SU-DHL-6 (cell line): ENCODE measurements around the gene RHOBTB3.

ENCODE experiments used
- H2AFZ ChIP-seq: fragments of 200-600 bp; sonication (generic); 2 replicates; pipeline ENCODE4 v1.6.1; 2014; ENCODE audit warnings: low read depth, mild to moderate bottlenecking, moderate library complexity, mixed read lengths, antibody characterized with exemption, low read length; ENCODE audit not compliant: severe bottlenecking
- H3F3A ChIP-seq: fragments of 200-600 bp; shearing (Covaris generic); 2 replicates; pipeline ENCODE4 v1.6.0; 2016; ENCODE audit warnings: antibody characterized with exemption, mild to moderate bottlenecking; ENCODE audit not compliant: insufficient read depth
- H3K27ac ChIP-seq: fragments of 200-600 bp; sonication (generic); 2 replicates; pipeline ENCODE4 v1.5.1; 2016; ENCODE audit warnings: low read depth, mild to moderate bottlenecking, low read length, moderate library complexity, mixed read lengths
- H3K27me3 ChIP-seq: fragments of 200-600 bp; sonication (generic), shearing (Covaris generic); 2 replicates; pipeline ENCODE4 v1.6.0; 2014; ENCODE audit warnings: mild to moderate bottlenecking, low read length
- H3K36me3 ChIP-seq: fragments of 200-600 bp; sonication (generic); 2 replicates; pipeline ENCODE4 v1.6.1; 2014; ENCODE audit warnings: mild to moderate bottlenecking, low read length, mixed read lengths
- H3K4me2 ChIP-seq: fragments of 300-600, 200-600 bp; shearing (Covaris generic), sonication (generic); 2 replicates; pipeline ENCODE4 v1.6.0; 2014; ENCODE audit warnings: low read length, low read depth, mild to moderate bottlenecking; ENCODE audit not compliant: poor library complexity, severe bottlenecking
- H3K4me3 ChIP-seq: fragments of 200-600 bp; sonication (generic); 2 replicates; pipeline ENCODE4 v1.5.1; 2014; ENCODE audit warnings: antibody characterized with exemption, low read length, mild to moderate bottlenecking, mixed read lengths; ENCODE audit not compliant: insufficient read depth, poor library complexity, severe bottlenecking
- H3K79me2 ChIP-seq: fragments of 200-600 bp; sonication (generic); 2 replicates; pipeline ENCODE4 v1.6.1; 2014; ENCODE audit warnings: mild to moderate bottlenecking, low read length, moderate library complexity; ENCODE audit not compliant: insufficient read depth
- H3K9ac ChIP-seq: fragments of 200-600 bp; sonication (generic); 2 replicates; pipeline ENCODE4 v1.7.0; 2014; ENCODE audit warnings: mild to moderate bottlenecking, low read length
- H3K9me2 ChIP-seq: fragments of 200-600 bp; sonication (generic); replicated peaks from 2 replicates; pipeline ENCODE4 v1.6.1; 2014; ENCODE audit warnings: low read length; ENCODE audit not compliant: insufficient read depth
- H3K9me3 ChIP-seq: fragments of 200-600 bp; sonication (generic); 2 replicates; pipeline ENCODE4 v1.6.1; 2014; ENCODE audit warnings: low read length, mixed read lengths; ENCODE audit not compliant: insufficient read depth
- H4K20me1 ChIP-seq: fragments of 200-600 bp; sonication (generic); 2 replicates; pipeline ENCODE4 v1.6.1; 2014; ENCODE audit warnings: low read depth, mild to moderate bottlenecking, antibody characterized with exemption, low read length, moderate library complexity, mixed read lengths
- CTCF ChIP-seq: fragments of 200-600 bp; sonication (generic); IDR thresholded peaks from one replicate; pipeline ENCODE4 v1.5.1; 2017; ENCODE audit warnings: antibody characterized with exemption, mild to moderate bottlenecking, low read length, moderate library complexity; ENCODE audit not compliant: insufficient read depth, poor library complexity, severe bottlenecking
- EZH2phosphoT487 ChIP-seq: fragments of 200-600 bp; sonication (generic), shearing (Covaris generic); conservative IDR thresholded peaks from 2 replicates; pipeline ENCODE4 v1.6.1; 2018; ENCODE audit warnings: mild to moderate bottlenecking, antibody characterized with exemption, low read length, moderate library complexity, mixed read lengths

The RHOBTB3 gene

GRCh38 chr5:95759005-95759404, 27.9 kb downstream of the RHOBTB3 start:
- H3K27me3 ChIP-seq: no peaks in the 10 kb centered on the region

GRCh38 chr5:95759634-95760033, 28.5 kb downstream of the RHOBTB3 start:
- Histone ChIP-seq H3K4me3 (no peak overlapping the region), H3K9me2 (no peaks in the 10 kb centered on the region), H3F3A (no peaks in the 10 kb centered on the region), H3K36me3 (no peaks in the 10 kb centered on the region), H3K4me2 (no peak overlapping the region), H2AFZ (no peak overlapping the region), H4K20me1 (no peaks in the 10 kb centered on the region), H3K27me3 (no peaks in the 10 kb centered on the region), H3K79me2 (no peaks in the 10 kb centered on the region), H3K9ac (no peak overlapping the region), H3K27ac (no peak overlapping the region), H3K9me3 (no peaks in the 10 kb centered on the region)
- no peak for TF ChIP-seq CTCF
- TF ChIP-seq EZH2phosphoT487: no peak

More at GRCh38 chr5:95759005-95759404, 27.9 kb downstream of the RHOBTB3 start:
- no peak overlapping the region for H2AFZ ChIP-seq
- H3F3A ChIP-seq: no peaks in the 10 kb centered on the region
- no peaks in the 10 kb centered on the region for H3K9me2 ChIP-seq
- H4K20me1 ChIP-seq: no peaks in the 10 kb centered on the region
- H3K27ac ChIP-seq: no peak overlapping the region
- no peaks in the 10 kb centered on the region for H3K36me3 ChIP-seq
- H3K9ac ChIP-seq: no peak overlapping the region
- no peaks in the 10 kb centered on the region for H3K79me2 ChIP-seq
- H3K9me3 ChIP-seq: no peaks in the 10 kb centered on the region
- TF ChIP-seq EZH2phosphoT487 (no peak), CTCF (no peak)
- H3K4me2 ChIP-seq: no peak overlapping the region
- no peak overlapping the region for H3K4me3 ChIP-seq

- Histone ChIP-seq H3K9me3 (no peaks in the 10 kb centered on the region), H3F3A (no peaks in the 10 kb centered on the region), H3K27me3 (no peaks in the 10 kb centered on the region), H3K36me3 (no peaks in the 10 kb centered on the region), H4K20me1 (no peaks in the 10 kb centered on the region), H3K9ac (no peak overlapping the region), H2AFZ (no peak overlapping the region), H3K9me2 (no peaks in the 10 kb centered on the region), H3K4me3 (no peak overlapping the region), H3K79me2 (no peaks in the 10 kb centered on the region), H3K4me2 (peak overlapping the region; percentile 9), H3K27ac (no peak overlapping the region)
- no peak for TF ChIP-seq EZH2phosphoT487
Observed at GRCh38 chr5:95760273-95761191, 29.4 kb downstream of the RHOBTB3 start.
